Fibroblast of pulmonary artery (primary cell): ENCODE measurements around the gene ARMC2.
"Not testable (repeated sequence)": the region's sequence is repeated elsewhere in the genome, so short reads cannot be mapped to it uniquely, and the experiment has no call there.

Experiments
- DNase-seq: peaks from one replicate; pipeline ENCODE4 v3.0.0-alpha.2; 2010; ENCODE audit warnings: low read depth
- H3K4me3 ChIP-seq: replicated peaks from 2 replicates; pipeline ENCODE4 v1.5.1; 2011; ENCODE audit warnings: low read depth, mild to moderate bottlenecking, control low read depth, low read length, moderate library complexity
- CTCF ChIP-seq: IDR thresholded peaks from 2 replicates; pipeline ENCODE4 v1.5.1; 2011; ENCODE audit warnings: mild to moderate bottlenecking, control low read depth, low read length, inconsistent platforms; ENCODE audit errors: missing control alignments

The ARMC2 gene

DNA sequence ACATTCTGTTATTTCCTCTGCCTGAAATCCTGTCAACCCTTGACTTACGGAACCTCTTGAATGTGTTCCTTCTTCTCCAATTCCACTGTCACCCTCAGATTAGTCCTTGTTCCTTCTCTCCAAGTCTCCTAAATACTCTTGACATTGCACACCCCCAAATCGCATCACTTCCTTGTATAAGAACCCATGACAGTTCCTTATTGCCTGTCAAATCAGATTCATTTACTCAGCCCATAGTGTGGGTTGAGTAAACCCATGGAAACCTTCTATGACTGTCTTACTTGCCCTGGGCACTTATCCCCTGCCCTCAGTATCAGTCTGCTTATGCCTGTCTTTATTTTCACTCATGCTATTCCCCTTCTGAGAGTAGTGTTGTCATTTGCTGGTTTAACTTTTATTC lies 40.5 kb downstream of the ARMC2 start:
- no peak for TF ChIP-seq CTCF
- DNase-seq = no peak
- no peak overlapping the region for H3K4me3 ChIP-seq

DNA sequence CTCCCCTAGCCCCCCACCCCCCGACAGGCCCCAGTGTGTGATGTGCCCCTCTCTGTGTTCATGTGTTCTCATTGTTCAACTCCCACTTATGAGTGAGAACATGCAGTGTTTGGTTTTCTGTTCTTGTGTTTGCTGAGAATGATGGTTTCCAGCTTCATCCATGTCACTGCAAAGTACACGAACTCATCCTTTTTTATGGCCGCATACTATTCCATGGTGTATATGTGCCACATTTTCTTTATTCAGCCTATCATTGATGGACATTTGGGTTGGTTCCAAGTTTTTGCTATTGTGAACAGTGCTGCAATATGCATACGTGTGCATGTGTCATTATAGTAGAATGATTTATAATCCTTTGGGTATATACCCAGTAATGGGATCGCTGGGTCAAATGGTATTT lies 42.7 kb downstream of the ARMC2 start:
- not testable (repeated sequence) for DNase-seq, H3K4me3 ChIP-seq

- DNase-seq = peak; percentile 51
- no peak for TF ChIP-seq CTCF
- no peak overlapping the region for H3K4me3 ChIP-seq
Observed at GRCh38 chr6:108895571-108895970, 47.3 kb downstream of the ARMC2 start.

DNA sequence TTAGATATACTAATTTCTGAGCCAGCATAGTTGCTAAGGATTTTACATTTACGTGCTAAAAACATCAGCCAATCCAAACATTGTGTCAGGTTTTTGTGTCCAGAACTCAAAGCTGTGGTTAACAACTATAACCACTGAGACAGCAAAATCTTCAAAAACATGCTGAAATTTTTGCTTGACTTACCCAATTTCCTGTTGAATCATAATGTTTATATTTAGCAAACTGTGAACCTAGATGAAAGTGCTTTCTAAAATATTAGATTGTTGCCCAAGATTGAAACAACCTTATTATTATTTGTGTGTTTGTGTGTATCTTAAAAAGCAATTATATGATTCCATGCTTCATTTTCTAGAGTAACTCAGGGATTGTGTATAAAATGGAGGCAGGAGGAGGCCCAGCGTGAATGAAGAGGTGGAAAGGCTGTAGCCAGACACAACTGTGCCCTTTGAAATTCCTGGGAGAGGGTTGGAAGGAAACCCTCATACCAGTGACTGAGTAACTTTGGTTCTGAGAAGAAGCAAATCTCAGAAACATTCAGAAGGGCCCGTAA lies 48.0 kb downstream of the ARMC2 start:
- no peak for TF ChIP-seq CTCF
- no peak overlapping the region for H3K4me3 ChIP-seq
- DNase-seq = peak; percentile 95

DNA sequence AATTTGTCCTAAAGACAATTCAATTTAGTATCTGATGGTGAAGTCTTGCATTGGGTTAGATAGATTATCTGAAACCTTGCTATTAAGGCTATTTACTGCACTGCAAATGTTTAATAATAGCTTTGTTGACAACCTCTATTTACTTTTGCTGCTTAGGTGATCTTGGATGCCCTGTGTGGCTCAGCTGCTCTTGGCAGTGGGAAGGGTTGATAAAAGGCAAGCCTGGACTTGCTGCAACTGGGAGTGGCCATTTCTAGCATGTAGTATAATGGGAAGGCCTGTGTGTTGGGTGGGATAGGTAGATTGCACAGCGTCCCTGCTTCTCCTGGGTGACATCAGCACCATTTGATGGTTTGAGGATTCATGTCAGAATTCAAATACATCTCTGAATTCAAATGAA lies 49.1 kb downstream of the ARMC2 start:
- no peak for TF ChIP-seq CTCF
- DNase-seq = peak; percentile 62

DNA sequence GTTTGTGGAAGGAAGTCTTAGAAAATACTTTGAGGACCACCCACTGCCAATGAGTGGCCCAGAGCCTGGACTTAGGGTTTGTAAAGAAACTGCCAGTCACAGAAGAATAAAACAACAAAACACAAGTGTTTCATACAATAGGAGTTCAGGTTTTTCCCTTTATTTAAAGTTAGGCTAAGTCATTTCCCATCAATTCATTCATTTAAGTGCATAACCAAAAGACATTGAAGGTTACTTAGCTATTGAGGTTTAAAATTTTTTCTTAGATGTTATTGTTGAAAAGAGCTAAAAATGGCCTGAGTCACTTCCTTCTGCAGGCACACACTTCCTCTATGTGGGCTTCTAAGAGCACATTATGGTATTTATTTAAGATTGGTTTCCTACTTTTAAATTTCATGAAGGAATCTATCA lies 54.2 kb downstream of the ARMC2 start:
- no peak overlapping the region for H3K4me3 ChIP-seq
- DNase-seq = peak; percentile 73
- TF ChIP-seq CTCF = no peak

More for the DNA sequence above, 49.1 kb downstream of the ARMC2 start:
- H3K4me3 ChIP-seq = no peak overlapping the region

GRCh38 chr6:108903796-108904195 lies 55.6 kb downstream of the ARMC2 start:
- no peak overlapping the region for H3K4me3 ChIP-seq
- DNase-seq = no peak
- TF ChIP-seq CTCF = no peak
